Cardiac muscle cell (in vitro differentiated cells and primary cell): ENCODE data around the gene ART3. TPM values are rescaled to one million over a fixed set of nuclear protein-coding genes. Genes with fewer than 3 reads are reported as not detected.

Experiments used
- DNase-seq, 2 donors: peaks; one replicate each; pipeline versions ENCODE4 v3.0.0 to v3.0.0-alpha.2; 2010 to 2017; ENCODE audit warnings: low read depth in 1 of 2, low spot score in 1 of 2
- H3K27ac ChIP-seq: fragments of 200-600 bp; sonication (generic); 2 replicates; pipeline ENCODE4 v1.5.1; 2016
- H3K27me3 ChIP-seq: fragments of 200-600 bp; sonication (generic); 2 replicates; pipeline ENCODE4 v1.6.0; 2016; ENCODE audit warnings: control low read depth
- H3K36me3 ChIP-seq: fragments of 200-600 bp; sonication (generic); 2 replicates; pipeline ENCODE4 v1.5.1; 2016; ENCODE audit warnings: control low read depth
- H3K4me1 ChIP-seq: fragments of 200-600 bp; sonication (generic); 2 replicates; pipeline ENCODE4 v1.8.1; 2017; ENCODE audit warnings: low read depth, mild to moderate bottlenecking, mixed run types
- H3K4me3 ChIP-seq: fragments of 200-600 bp; sonication (generic); 2 replicates; pipeline ENCODE4 v1.5.1; 2016; ENCODE audit warnings: mild to moderate bottlenecking
- H3K9me3 ChIP-seq: fragments of 200-600 bp; sonication (generic); 2 replicates; pipeline ENCODE4 v1.5.1; 2017; ENCODE audit warnings: low read depth, mild to moderate bottlenecking, control low read depth
- polyA plus RNA-seq: library from polyadenylated mRNA; unstranded; fragments of >200 nt; fragmentation: Nextera tagmentation; extraction: Ambion mirVana; gene quantifications from 2 replicates; pipeline ENCODE4 v1.2.1, GENCODE V29; 2016
- total RNA-seq: library from RNA; depleted of rRNA; stranded (reverse); fragments of >200 nt; gene quantifications from 2 replicates; pipeline ENCODE4 v1.2.3, GENCODE V29; 2016
- TF ChIP-seq, protein P1 (sequence below): IDR thresholded peaks from 2 replicates; pipeline ENCODE4 v1.5.1; 2012; ENCODE audit warnings: low read depth, mild to moderate bottlenecking, low read length

Gene ART3
- total and polyA plus RNA-seq, 2 experiments from 2014 or later: 2.0 to 7.6 TPM

GRCh38 chr4:76055421-76055820, 19.1 kb upstream of the ART3 start:
- no peaks in the 10 kb centered on the region for H3K4me1 ChIP-seq
- H3K36me3 ChIP-seq: no peaks in the 10 kb centered on the region
- H3K27me3 ChIP-seq: no peaks in the 10 kb centered on the region
- no peaks in the 10 kb centered on the region for H3K9me3 ChIP-seq
- TF ChIP-seq, protein P1, sequence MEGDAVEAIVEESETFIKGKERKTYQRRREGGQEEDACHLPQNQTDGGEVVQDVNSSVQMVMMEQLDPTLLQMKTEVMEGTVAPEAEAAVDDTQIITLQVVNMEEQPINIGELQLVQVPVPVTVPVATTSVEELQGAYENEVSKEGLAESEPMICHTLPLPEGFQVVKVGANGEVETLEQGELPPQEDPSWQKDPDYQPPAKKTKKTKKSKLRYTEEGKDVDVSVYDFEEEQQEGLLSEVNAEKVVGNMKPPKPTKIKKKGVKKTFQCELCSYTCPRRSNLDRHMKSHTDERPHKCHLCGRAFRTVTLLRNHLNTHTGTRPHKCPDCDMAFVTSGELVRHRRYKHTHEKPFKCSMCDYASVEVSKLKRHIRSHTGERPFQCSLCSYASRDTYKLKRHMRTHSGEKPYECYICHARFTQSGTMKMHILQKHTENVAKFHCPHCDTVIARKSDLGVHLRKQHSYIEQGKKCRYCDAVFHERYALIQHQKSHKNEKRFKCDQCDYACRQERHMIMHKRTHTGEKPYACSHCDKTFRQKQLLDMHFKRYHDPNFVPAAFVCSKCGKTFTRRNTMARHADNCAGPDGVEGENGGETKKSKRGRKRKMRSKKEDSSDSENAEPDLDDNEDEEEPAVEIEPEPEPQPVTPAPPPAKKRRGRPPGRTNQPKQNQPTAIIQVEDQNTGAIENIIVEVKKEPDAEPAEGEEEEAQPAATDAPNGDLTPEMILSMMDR: no peak
- DNase-seq: no peak
- H3K27ac ChIP-seq: no peak overlapping the region
- no peak overlapping the region for H3K4me3 ChIP-seq

- Histone ChIP-seq H3K9me3 (no peaks in the 10 kb centered on the region), H3K27ac (no peak overlapping the region), H3K4me1 (no peaks in the 10 kb centered on the region), H3K27me3 (no peaks in the 10 kb centered on the region), H3K4me3 (no peak overlapping the region), H3K36me3 (no peaks in the 10 kb centered on the region)
- TF ChIP-seq, protein P1: no peak
- DNase-seq: no peak
These were observed 16.2 kb upstream of the ART3 start for GRCh38 chr4:76058302-76058701.

- peak in 1 of 2 donors; percentile 24 for DNase-seq
These were observed 15.6 kb upstream of the ART3 start for GRCh38 chr4:76058888-76059426.

DNA sequence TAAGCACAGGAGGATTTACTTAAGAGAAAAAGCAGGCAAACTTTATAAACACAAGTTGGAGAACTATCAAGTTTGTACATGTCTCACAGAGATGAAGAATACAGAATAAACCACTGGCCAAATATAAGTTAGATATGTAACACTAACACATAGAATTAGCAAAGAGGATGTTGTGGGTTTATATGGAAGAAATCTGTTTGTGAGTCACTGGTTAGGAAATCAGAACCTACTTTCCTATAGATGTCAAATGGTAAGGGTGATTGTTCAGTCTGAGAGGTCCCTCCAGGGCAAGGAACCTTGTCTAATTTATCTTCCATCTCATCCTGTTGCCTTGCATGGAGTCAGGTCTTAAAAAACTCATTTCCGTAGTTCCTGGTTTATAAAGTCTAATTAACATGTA, 14.8 kb upstream of the ART3 start:
- DNase-seq: peak in 1 of 2 donors; percentile 16
- Histone ChIP-seq H3K27ac (no peak overlapping the region), H3K4me1 (no peaks in the 10 kb centered on the region), H3K36me3 (no peaks in the 10 kb centered on the region), H3K4me3 (no peak overlapping the region), H3K27me3 (no peaks in the 10 kb centered on the region), H3K9me3 (no peaks in the 10 kb centered on the region)
- TF ChIP-seq, protein P1: no peak

More at GRCh38 chr4:76058888-76059426, 15.6 kb upstream of the ART3 start:
- TF ChIP-seq, protein P1: no peak
- H3K4me1 ChIP-seq: no peaks in the 10 kb centered on the region
- no peak overlapping the region for H3K4me3 ChIP-seq
- H3K9me3 ChIP-seq: no peaks in the 10 kb centered on the region
- H3K27me3 ChIP-seq: no peaks in the 10 kb centered on the region
- H3K27ac ChIP-seq: no peak overlapping the region
- H3K36me3 ChIP-seq: no peaks in the 10 kb centered on the region

DNA sequence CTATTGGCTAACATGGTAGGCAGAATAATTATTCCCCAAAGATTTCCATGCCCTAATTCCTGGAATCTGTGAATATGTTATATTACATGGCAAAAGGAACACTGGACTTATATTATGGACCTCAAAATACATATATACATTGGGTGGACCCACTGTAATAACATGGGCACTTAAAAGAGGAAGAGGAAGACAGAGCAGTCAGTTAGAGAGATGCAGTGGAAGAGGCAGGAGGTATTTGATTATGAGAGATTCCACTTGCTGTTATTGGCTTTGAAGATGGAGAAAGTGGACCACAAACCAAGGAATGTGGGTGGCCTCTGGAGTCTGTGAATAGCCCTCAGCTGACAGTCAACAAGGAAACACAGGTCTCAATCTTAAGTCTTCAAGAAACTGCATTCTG, 14.0 kb upstream of the ART3 start:
- Histone ChIP-seq H3K4me3 (no peak overlapping the region), H3K4me1 (no peaks in the 10 kb centered on the region), H3K36me3 (no peaks in the 10 kb centered on the region), H3K27ac (no peak overlapping the region), H3K27me3 (no peaks in the 10 kb centered on the region), H3K9me3 (no peaks in the 10 kb centered on the region)
- no peak for DNase-seq
- TF ChIP-seq, protein P1: no peak

DNA sequence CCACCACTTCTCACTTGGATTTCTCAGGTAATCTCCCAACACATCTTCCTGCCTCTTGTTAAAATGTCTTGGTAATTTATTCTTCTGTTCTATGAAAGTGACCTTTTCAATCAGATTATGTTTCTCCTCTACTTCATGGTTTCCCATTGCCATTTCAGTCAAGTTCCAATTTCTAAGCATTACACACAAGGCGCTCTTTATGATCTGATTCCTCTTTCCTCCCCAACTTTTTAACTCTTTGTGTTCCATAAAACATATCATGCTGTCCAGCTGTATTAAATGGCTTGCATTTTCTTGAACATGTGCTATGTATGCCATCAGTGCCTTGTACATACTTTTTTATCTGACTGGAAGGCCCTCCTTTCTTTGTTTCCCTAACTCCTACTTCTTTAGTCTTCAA, 13.1 kb upstream of the ART3 start:
- Histone ChIP-seq H3K27ac (no peak overlapping the region), H3K9me3 (no peaks in the 10 kb centered on the region), H3K4me3 (no peak overlapping the region), H3K36me3 (no peaks in the 10 kb centered on the region), H3K27me3 (no peaks in the 10 kb centered on the region), H3K4me1 (no peaks in the 10 kb centered on the region)
- DNase-seq: no peak
- TF ChIP-seq, protein P1: no peak
